ENCODE data around the gene LDLRAD3. TPM values are rescaled to one million over a fixed set of nuclear protein-coding genes. Genes with fewer than 3 reads are reported as not detected.

The LDLRAD3 gene
- total RNA-seq, 1 experiment from 2014 or later, result not detected

GRCh38 chr11:36033936-36034335, 90.1 kb downstream of the LDLRAD3 start:
- Histone ChIP-seq H3K27ac (ENCODE audit: low read length) (no peak overlapping the region), H3K4me3 (ENCODE audit: low read length) (no peak overlapping the region), H3K4me2 (ENCODE audit: low read depth, low read length, poor library complexity, severe bottlenecking) (no peak overlapping the region), H4K20me1 (ENCODE audit: insufficient read depth, low read depth, low read length) (no peaks in the 10 kb centered on the region), H3K79me2 (ENCODE audit: low read length) (no peaks in the 10 kb centered on the region), H3K36me3 (ENCODE audit: insufficient read depth, low read length) (no peaks in the 10 kb centered on the region), H2AFZ (ENCODE audit: low read length) (no peak overlapping the region), H3K27me3 (ENCODE audit: low read length) (no peaks in the 10 kb centered on the region), H3K9me3 (ENCODE audit: low read length) (no peaks in the 10 kb centered on the region), H3K9ac (ENCODE audit: low read length) (no peak overlapping the region), H3K4me1 (ENCODE audit: low read length) (no peaks in the 10 kb centered on the region), H3K9me2 (replicated peaks; ENCODE audit: insufficient read depth, low read length) (no peaks in the 10 kb centered on the region)
- DNase-seq, result no peak

- H4K20me1 ChIP-seq (ENCODE audit: insufficient read depth, low read depth, low read length), result no peaks in the 10 kb centered on the region
- H3K4me1 ChIP-seq (ENCODE audit: low read length), result no peaks in the 10 kb centered on the region
- H3K79me2 ChIP-seq (ENCODE audit: low read length), result no peaks in the 10 kb centered on the region
- no peak overlapping the region for H3K4me3 ChIP-seq (ENCODE audit: low read length)
- H3K9me3 ChIP-seq (ENCODE audit: low read length), result no peaks in the 10 kb centered on the region
- no peak overlapping the region for H2AFZ ChIP-seq (ENCODE audit: low read length)
- H3K27ac ChIP-seq (ENCODE audit: low read length), result no peak overlapping the region
- H3K36me3 ChIP-seq (ENCODE audit: insufficient read depth, low read length), result no peaks in the 10 kb centered on the region
- no peak for DNase-seq
- H3K9ac ChIP-seq (ENCODE audit: low read length), result no peak overlapping the region
- H3K9me2 ChIP-seq (replicated peaks; ENCODE audit: insufficient read depth, low read length), result no peaks in the 10 kb centered on the region
- no peaks in the 10 kb centered on the region for H3K27me3 ChIP-seq (ENCODE audit: low read length)
- H3K4me2 ChIP-seq (ENCODE audit: low read depth, low read length, poor library complexity, severe bottlenecking), result no peak overlapping the region
These were observed 90.9 kb downstream of the LDLRAD3 start for GRCh38 chr11:36034551-36035331.

GRCh38 chr11:36035454-36035853, 91.6 kb downstream of the LDLRAD3 start:
- Histone ChIP-seq H3K36me3 (ENCODE audit: insufficient read depth, low read length) (no peaks in the 10 kb centered on the region), H2AFZ (ENCODE audit: low read length) (no peak overlapping the region), H3K9me2 (replicated peaks; ENCODE audit: insufficient read depth, low read length) (no peaks in the 10 kb centered on the region), H3K27me3 (ENCODE audit: low read length) (no peaks in the 10 kb centered on the region), H3K4me3 (ENCODE audit: low read length) (no peak overlapping the region), H3K9me3 (ENCODE audit: low read length) (no peaks in the 10 kb centered on the region), H3K4me2 (ENCODE audit: low read depth, low read length, poor library complexity, severe bottlenecking) (no peak overlapping the region), H4K20me1 (ENCODE audit: insufficient read depth, low read depth, low read length) (no peaks in the 10 kb centered on the region), H3K4me1 (ENCODE audit: low read length) (no peaks in the 10 kb centered on the region), H3K79me2 (ENCODE audit: low read length) (no peaks in the 10 kb centered on the region), H3K9ac (ENCODE audit: low read length) (no peak overlapping the region), H3K27ac (ENCODE audit: low read length) (no peak overlapping the region)
- DNase-seq, result no peak

GRCh38 chr11:36035999-36036398, 92.1 kb downstream of the LDLRAD3 start:
- H3K79me2 ChIP-seq (ENCODE audit: low read length), result no peaks in the 10 kb centered on the region
- no peak overlapping the region for H3K9ac ChIP-seq (ENCODE audit: low read length)
- no peaks in the 10 kb centered on the region for H3K9me3 ChIP-seq (ENCODE audit: low read length)
- no peaks in the 10 kb centered on the region for H3K27me3 ChIP-seq (ENCODE audit: low read length)
- no peaks in the 10 kb centered on the region for H3K9me2 ChIP-seq (replicated peaks; ENCODE audit: insufficient read depth, low read length)
- DNase-seq, result no peak
- no peak overlapping the region for H3K27ac ChIP-seq (ENCODE audit: low read length)
- no peak overlapping the region for H2AFZ ChIP-seq (ENCODE audit: low read length)
- no peaks in the 10 kb centered on the region for H3K4me1 ChIP-seq (ENCODE audit: low read length)
- no peak overlapping the region for H3K4me2 ChIP-seq (ENCODE audit: low read depth, low read length, poor library complexity, severe bottlenecking)
- no peak overlapping the region for H3K4me3 ChIP-seq (ENCODE audit: low read length)
- H4K20me1 ChIP-seq (ENCODE audit: insufficient read depth, low read depth, low read length), result no peaks in the 10 kb centered on the region
- H3K36me3 ChIP-seq (ENCODE audit: insufficient read depth, low read length), result no peaks in the 10 kb centered on the region

- Histone ChIP-seq H3K79me2 (ENCODE audit: low read length) (no peaks in the 10 kb centered on the region), H3K9me3 (ENCODE audit: low read length) (no peaks in the 10 kb centered on the region), H3K4me1 (ENCODE audit: low read length) (peaks cover under 1% of the 10 kb centered on the region; the same call in 1 of the 2 replicates), H3K4me2 (ENCODE audit: low read depth, low read length, poor library complexity, severe bottlenecking) (no peak overlapping the region), H3K27me3 (ENCODE audit: low read length) (no peaks in the 10 kb centered on the region), H2AFZ (ENCODE audit: low read length) (no peak overlapping the region), H3K9ac (ENCODE audit: low read length) (no peak overlapping the region), H4K20me1 (ENCODE audit: insufficient read depth, low read depth, low read length) (no peaks in the 10 kb centered on the region), H3K36me3 (ENCODE audit: insufficient read depth, low read length) (no peaks in the 10 kb centered on the region), H3K9me2 (replicated peaks; ENCODE audit: insufficient read depth, low read length) (no peaks in the 10 kb centered on the region), H3K27ac (ENCODE audit: low read length) (no peak overlapping the region), H3K4me3 (ENCODE audit: low read length) (no peak overlapping the region)
- DNase-seq, result no peak
These were observed 93.2 kb downstream of the LDLRAD3 start for GRCh38 chr11:36037031-36037430.

GRCh38 chr11:36038541-36038940, 94.7 kb downstream of the LDLRAD3 start:
- H3K27ac ChIP-seq (ENCODE audit: low read length), result no peak overlapping the region
- no peak overlapping the region for H2AFZ ChIP-seq (ENCODE audit: low read length)
- no peak for DNase-seq
- H3K9me3 ChIP-seq (ENCODE audit: low read length), result no peaks in the 10 kb centered on the region
- H3K36me3 ChIP-seq (ENCODE audit: insufficient read depth, low read length), result no peaks in the 10 kb centered on the region
- H3K4me1 ChIP-seq (ENCODE audit: low read length), result peaks cover 8% of the 10 kb centered on the region
- no peaks in the 10 kb centered on the region for H3K79me2 ChIP-seq (ENCODE audit: low read length)
- H3K4me2 ChIP-seq (ENCODE audit: low read depth, low read length, poor library complexity, severe bottlenecking), result no peak overlapping the region
- H3K27me3 ChIP-seq (ENCODE audit: low read length), result no peaks in the 10 kb centered on the region
- H3K4me3 ChIP-seq (ENCODE audit: low read length), result no peak overlapping the region
- H4K20me1 ChIP-seq (ENCODE audit: insufficient read depth, low read depth, low read length), result no peaks in the 10 kb centered on the region
- H3K9me2 ChIP-seq (replicated peaks; ENCODE audit: insufficient read depth, low read length), result no peaks in the 10 kb centered on the region
- no peak overlapping the region for H3K9ac ChIP-seq (ENCODE audit: low read length)

- H2AFZ ChIP-seq (ENCODE audit: low read length), result no peak overlapping the region
- H3K9me2 ChIP-seq (replicated peaks; ENCODE audit: insufficient read depth, low read length), result no peaks in the 10 kb centered on the region
- H3K4me1 ChIP-seq (ENCODE audit: low read length), result peaks cover 8% of the 10 kb centered on the region
- no peaks in the 10 kb centered on the region for H4K20me1 ChIP-seq (ENCODE audit: insufficient read depth, low read depth, low read length)
- H3K27me3 ChIP-seq (ENCODE audit: low read length), result no peaks in the 10 kb centered on the region
- H3K79me2 ChIP-seq (ENCODE audit: low read length), result no peaks in the 10 kb centered on the region
- H3K9ac ChIP-seq (ENCODE audit: low read length), result no peak overlapping the region
- no peak for DNase-seq
- no peak overlapping the region for H3K4me3 ChIP-seq (ENCODE audit: low read length)
- H3K36me3 ChIP-seq (ENCODE audit: insufficient read depth, low read length), result no peaks in the 10 kb centered on the region
- no peak overlapping the region for H3K27ac ChIP-seq (ENCODE audit: low read length)
- H3K9me3 ChIP-seq (ENCODE audit: low read length), result no peaks in the 10 kb centered on the region
- H3K4me2 ChIP-seq (ENCODE audit: low read depth, low read length, poor library complexity, severe bottlenecking), result no peak overlapping the region
These were observed 95.6 kb downstream of the LDLRAD3 start for GRCh38 chr11:36039471-36039870.

GRCh38 chr11:36041988-36042611, 98.2 kb downstream of the LDLRAD3 start:
- H3K4me3 ChIP-seq (ENCODE audit: low read length), result no peak overlapping the region
- no peaks in the 10 kb centered on the region for H3K9me3 ChIP-seq (ENCODE audit: low read length)
- peaks cover 8% of the 10 kb centered on the region for H3K4me1 ChIP-seq (ENCODE audit: low read length)
- H3K4me2 ChIP-seq (ENCODE audit: low read depth, low read length, poor library complexity, severe bottlenecking), result no peak overlapping the region
- no peak overlapping the region for H3K9ac ChIP-seq (ENCODE audit: low read length)
- no peak overlapping the region for H3K27ac ChIP-seq (ENCODE audit: low read length)
- no peaks in the 10 kb centered on the region for H3K79me2 ChIP-seq (ENCODE audit: low read length)
- no peak overlapping the region for H2AFZ ChIP-seq (ENCODE audit: low read length)
- no peaks in the 10 kb centered on the region for H3K36me3 ChIP-seq (ENCODE audit: insufficient read depth, low read length)
- H3K9me2 ChIP-seq (replicated peaks; ENCODE audit: insufficient read depth, low read length), result no peaks in the 10 kb centered on the region
- H4K20me1 ChIP-seq (ENCODE audit: insufficient read depth, low read depth, low read length), result no peaks in the 10 kb centered on the region
- DNase-seq, result peak; percentile 63
- no peaks in the 10 kb centered on the region for H3K27me3 ChIP-seq (ENCODE audit: low read length)

Measured in Karpas-422 (cell line).